GM23338 (cell line): ENCODE measurements around the gene RPA1. TPM values are rescaled to one million over a fixed set of nuclear protein-coding genes. Genes with fewer than 3 reads are reported as not detected.

Source experiments
- ATAC-seq: fragments of 200-7000 bp; cut with Tn5 transposase; 3 replicates; pipeline ENCODE4 v1.9.1; 2020
- DNase-seq: peaks from one replicate; pipeline ENCODE4 v3.0.0-alpha.2; 2015; ENCODE audit warnings: low spot score
- H2AFZ ChIP-seq: fragments of 200-600 bp; sonication (generic); 2 replicates; pipeline ENCODE4 v1.8.0; 2016; ENCODE audit warnings: antibody characterized with exemption, mild to moderate bottlenecking, moderate library complexity
- H3F3A ChIP-seq: fragments of 200-600 bp; sonication (generic); replicated peaks from 2 replicates; pipeline ENCODE4 v1.8.0; 2017; ENCODE audit warnings: antibody characterized with exemption, mixed run types, low read depth
- H3K27ac ChIP-seq: fragments of 200-600 bp; sonication (generic); 2 replicates; pipeline ENCODE4 v1.6.1; 2016; ENCODE audit warnings: low read depth
- H3K27me3 ChIP-seq: fragments of 200-600 bp; sonication (generic); 2 replicates; pipeline ENCODE4 v1.8.0; 2016; ENCODE audit warnings: mild to moderate bottlenecking, mixed run types, moderate library complexity; ENCODE audit not compliant: insufficient read depth
- H3K36me3 ChIP-seq: fragments of 200-600 bp; sonication (generic); 2 replicates; pipeline ENCODE4 v1.8.0; 2016; ENCODE audit warnings: mild to moderate bottlenecking; ENCODE audit not compliant: insufficient read depth
- H3K4me1 ChIP-seq: fragments of 200-600 bp; sonication (generic); 2 replicates; pipeline ENCODE4 v1.8.0; 2016; ENCODE audit warnings: mild to moderate bottlenecking, moderate library complexity; ENCODE audit not compliant: insufficient read depth
- H3K4me2 ChIP-seq: fragments of 200-600 bp; sonication (generic); 2 replicates; pipeline ENCODE4 v1.7.1; 2017; ENCODE audit warnings: mixed run types
- H3K4me3 ChIP-seq: fragments of 200-600 bp; sonication (generic); 2 replicates; pipeline ENCODE4 v1.6.1; 2016; ENCODE audit warnings: mixed run types
- H3K79me2 ChIP-seq: fragments of 200-600 bp; sonication (generic); replicated peaks from 2 replicates; pipeline ENCODE4 v1.8.0; 2017; ENCODE audit warnings: mild to moderate bottlenecking; ENCODE audit not compliant: insufficient read depth
- H3K9me2 ChIP-seq: fragments of 200-600 bp; sonication (generic); 2 replicates; pipeline ENCODE4 v1.8.0; 2017; ENCODE audit not compliant: insufficient read depth
- H4K20me1 ChIP-seq: fragments of 200-600 bp; sonication (generic); replicated peaks from 2 replicates; pipeline ENCODE4 v1.8.0; 2017; ENCODE audit warnings: mild to moderate bottlenecking; ENCODE audit not compliant: insufficient read depth
- H3K27ac Mint-ChIP-seq: 2 replicates; pipeline ENCODE4 v1.8.0; 2020; ENCODE audit warnings: inconsistent platforms, mild to moderate bottlenecking, moderate library complexity, mixed read lengths
- H3K27me3 Mint-ChIP-seq: 3 replicates; pipeline ENCODE4 v1.8.0; 2022; ENCODE audit warnings: low read depth, mild to moderate bottlenecking, moderate library complexity, mixed read lengths, inconsistent platforms; ENCODE audit not compliant: insufficient read depth, poor library complexity
- H3K36me3 Mint-ChIP-seq: 3 replicates; pipeline ENCODE4 v1.8.0; 2021; ENCODE audit warnings: low read depth, mild to moderate bottlenecking, inconsistent platforms, moderate library complexity, mixed read lengths
- H3K4me1 Mint-ChIP-seq: 3 replicates; pipeline ENCODE4 v1.8.0; 2020; ENCODE audit warnings: mild to moderate bottlenecking, inconsistent platforms, mixed read lengths
- H3K4me3 Mint-ChIP-seq: 3 replicates; pipeline ENCODE4 v1.8.0; 2021; ENCODE audit warnings: moderate library complexity, mild to moderate bottlenecking, inconsistent platforms, mixed read lengths
- H3K9me3 Mint-ChIP-seq: 3 replicates; pipeline ENCODE4 v1.8.0; 2020; ENCODE audit warnings: moderate library complexity, mild to moderate bottlenecking, inconsistent platforms, mixed read lengths
- CREB1 ChIP-seq: fragments of 250-450 bp; sonication (Bioruptor Pico); IDR thresholded peaks from 2 replicates; pipeline ENCODE4 v1.5.0; 2020; ENCODE audit warnings: low read depth, mild to moderate bottlenecking, moderate library complexity
- EZH2 ChIP-seq: fragments of 200-600 bp; sonication (generic); IDR thresholded peaks from one replicate; pipeline ENCODE4 v1.8.0; 2017; ENCODE audit warnings: antibody characterized with exemption, mild to moderate bottlenecking, low read depth; ENCODE audit not compliant: unreplicated experiment
- EZH2phosphoT487 ChIP-seq: fragments of 200-600 bp; sonication (generic); IDR thresholded peaks from one replicate; pipeline ENCODE4 v1.8.1; 2018; ENCODE audit warnings: antibody characterized with exemption; ENCODE audit not compliant: unreplicated experiment
- JUNB ChIP-seq: IDR thresholded peaks from one replicate; pipeline ENCODE4 v1.6.1; 2016; ENCODE audit warnings: antibody characterized with exemption; ENCODE audit not compliant: unreplicated experiment
- NANOG ChIP-seq: IDR thresholded peaks from 2 replicates; pipeline ENCODE4 v1.6.1; 2016; ENCODE audit warnings: antibody characterized with exemption, borderline replicate concordance
- REST ChIP-seq: IDR thresholded peaks from one replicate; pipeline ENCODE4 v1.6.1; 2018; ENCODE audit warnings: antibody characterized with exemption; ENCODE audit not compliant: unreplicated experiment
- STAT1 ChIP-seq: IDR thresholded peaks from one replicate; pipeline ENCODE4 v1.6.1; 2016; ENCODE audit warnings: antibody characterized with exemption; ENCODE audit not compliant: unreplicated experiment
- ZNF114 ChIP-seq: fragments of 250-450 bp; sonication (Bioruptor Pico); IDR thresholded peaks from 2 replicates; pipeline ENCODE4 v1.5.0; 2020; ENCODE audit warnings: mild to moderate bottlenecking, moderate library complexity
- ZNF331 ChIP-seq: fragments of 250-450 bp; sonication (Bioruptor Pico); IDR thresholded peaks from 2 replicates; pipeline ENCODE4 v1.5.0; 2020; ENCODE audit warnings: low read depth, mild to moderate bottlenecking, moderate library complexity
- ZNF462 ChIP-seq: fragments of 250-450 bp; sonication (Bioruptor Pico); IDR thresholded peaks from 2 replicates; pipeline ENCODE4 v1.5.0; 2020; ENCODE audit warnings: mild to moderate bottlenecking, moderate library complexity
- polyA plus RNA-seq: library from polyadenylated mRNA; unstranded; fragments of >200 nt; fragmentation: Nextera tagmentation; extraction: Ambion mirVana; gene quantifications from 2 replicates; pipeline ENCODE4 v1.2.1, GENCODE V29; 2016
- total RNA-seq: library from RNA; depleted of rRNA; stranded (reverse); fragments of >200 nt; shearing (Covaris generic); gene quantifications from 2 replicates; pipeline ENCODE4 v1.2.3, GENCODE V29; 2014
- TF ChIP-seq, protein P1 (sequence below): IDR thresholded peaks from 2 replicates; pipeline ENCODE4 v1.6.1; 2016; ENCODE audit warnings: antibody characterized with exemption

The RPA1 gene
- total and polyA plus RNA-seq, 2 experiments from 2014 or later, result 33.7 to 52.1 TPM

GRCh38 chr17:1933875-1934715, 104.3 kb downstream of the RPA1 start:
- Histone ChIP-seq H3K4me1 (no peaks in the 10 kb centered on the region), H3K4me2 (no peak overlapping the region), H3K27ac (no peak overlapping the region), H3F3A (no peaks in the 10 kb centered on the region), H3K4me3 (no peak overlapping the region), H3K27me3 (no peaks in the 10 kb centered on the region), H3K9me2 (no peaks in the 10 kb centered on the region), H4K20me1 (no peaks in the 10 kb centered on the region), H2AFZ (no peak overlapping the region), H3K36me3 (no peaks in the 10 kb centered on the region), H3K79me2 (no peaks in the 10 kb centered on the region)
- Mint-ChIP-seq H3K27ac (no peak overlapping the region), H3K4me1 (0 out of 3 replicates have a peak, but pooled peaks cover 4% of the 10 kb centered on the region), H3K9me3 (no peaks in the 10 kb centered on the region), H3K4me3 (no peak overlapping the region), H3K27me3 (peaks cover 16% of the 10 kb centered on the region), H3K36me3 (no peaks in the 10 kb centered on the region)
- DNase-seq (no peak), ATAC-seq (no peak)
- TF ChIP-seq, protein P1, sequence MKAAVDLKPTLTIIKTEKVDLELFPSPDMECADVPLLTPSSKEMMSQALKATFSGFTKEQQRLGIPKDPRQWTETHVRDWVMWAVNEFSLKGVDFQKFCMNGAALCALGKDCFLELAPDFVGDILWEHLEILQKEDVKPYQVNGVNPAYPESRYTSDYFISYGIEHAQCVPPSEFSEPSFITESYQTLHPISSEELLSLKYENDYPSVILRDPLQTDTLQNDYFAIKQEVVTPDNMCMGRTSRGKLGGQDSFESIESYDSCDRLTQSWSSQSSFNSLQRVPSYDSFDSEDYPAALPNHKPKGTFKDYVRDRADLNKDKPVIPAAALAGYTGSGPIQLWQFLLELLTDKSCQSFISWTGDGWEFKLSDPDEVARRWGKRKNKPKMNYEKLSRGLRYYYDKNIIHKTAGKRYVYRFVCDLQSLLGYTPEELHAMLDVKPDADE, result no peak
- TF ChIP-seq NANOG (no peak), EZH2 (no peak), CREB1 (no peak), JUNB (no peak), EZH2phosphoT487 (no peak)

DNA sequence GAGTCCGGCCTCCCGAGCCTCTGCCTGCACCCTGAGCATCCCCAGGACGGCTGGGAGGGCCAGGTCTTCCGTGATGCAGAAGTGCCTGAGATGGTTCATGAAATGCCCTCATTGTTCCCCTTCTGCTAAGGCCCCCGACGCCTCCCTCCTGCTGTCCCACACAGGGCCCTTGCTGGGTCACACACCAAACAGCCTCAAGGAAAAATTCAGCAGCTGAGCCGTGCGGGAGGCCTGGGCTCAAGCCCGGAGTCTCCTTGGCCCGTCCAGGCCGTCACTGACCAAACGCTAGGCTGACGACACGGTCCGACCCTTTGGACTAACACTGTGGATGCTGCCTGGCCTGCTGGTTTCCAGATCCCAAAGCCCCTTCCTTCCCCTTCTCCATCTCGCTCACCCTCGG, 105.1 kb downstream of the RPA1 start:
- TF ChIP-seq ZNF331 (CRISPR knock-in tag) (no peak), ZNF114 (CRISPR knock-in tag) (no peak), NANOG (no peak), REST (no peak), ZNF462 (CRISPR knock-in tag) (no peak), STAT1 (no peak), CREB1 (no peak)
- H3K27ac ChIP-seq, result no peak overlapping the region
- no peaks in the 10 kb centered on the region for H3K79me2 ChIP-seq
- Mint-ChIP-seq H3K4me1 (0 out of 3 replicates have a peak, but pooled peaks cover 4% of the 10 kb centered on the region), H3K9me3 (no peaks in the 10 kb centered on the region), H3K4me3 (no peak overlapping the region), H3K27me3 (peaks cover 16% of the 10 kb centered on the region), H3K36me3 (no peaks in the 10 kb centered on the region), H3K27ac (no peak overlapping the region)
- no peak for ATAC-seq
- H3K4me1 ChIP-seq, result no peaks in the 10 kb centered on the region
- no peak overlapping the region for H2AFZ ChIP-seq
- no peaks in the 10 kb centered on the region for H4K20me1 ChIP-seq
- H3K36me3 ChIP-seq, result no peaks in the 10 kb centered on the region
- H3K9me2 ChIP-seq, result no peaks in the 10 kb centered on the region
- no peak overlapping the region for H3K4me3 ChIP-seq
- H3K4me2 ChIP-seq, result no peak overlapping the region
- H3K27me3 ChIP-seq, result no peaks in the 10 kb centered on the region
- no peaks in the 10 kb centered on the region for H3F3A ChIP-seq
- DNase-seq, result no peak
